Measurements from ENCODE around the gene CEP20.

GRCh38 chr16:15915555-15916081 is 27.2 kb upstream of the CEP20 start:
- TF ChIP-seq POLR2AphosphoS5 (IDR thresholded peaks at IDR 0.05; ENCODE audit: low read depth, low read length), result no peak
- no peak for TF ChIP-seq POLR2A (IDR thresholded peaks at IDR 0.05; ENCODE audit: low read depth, low read length)
- no peak for TF ChIP-seq TAF1 (IDR thresholded peaks at IDR 0.05; ENCODE audit: low read depth, low read length)
- TF ChIP-seq SPI1 (IDR thresholded peaks at IDR 0.05; ENCODE audit: low read depth, low read length), result no peak
- TF ChIP-seq PAX5 (IDR thresholded peaks at IDR 0.05; ENCODE audit: insufficient read depth, low read length, severe bottlenecking), result no peak

Measured in GM12891 (cell line).